ENCODE results near the gene PSMG4. TPM values are rescaled to one million over a fixed set of nuclear protein-coding genes. Genes with fewer than 3 reads are reported as not detected.

The PSMG4 gene
- total and polyA plus RNA-seq, 2 of the 8 experiments (the other 6 are each of a cell fraction or from before 2014, with no cell fraction given) = 40.6 to 113 TPM

DNA sequence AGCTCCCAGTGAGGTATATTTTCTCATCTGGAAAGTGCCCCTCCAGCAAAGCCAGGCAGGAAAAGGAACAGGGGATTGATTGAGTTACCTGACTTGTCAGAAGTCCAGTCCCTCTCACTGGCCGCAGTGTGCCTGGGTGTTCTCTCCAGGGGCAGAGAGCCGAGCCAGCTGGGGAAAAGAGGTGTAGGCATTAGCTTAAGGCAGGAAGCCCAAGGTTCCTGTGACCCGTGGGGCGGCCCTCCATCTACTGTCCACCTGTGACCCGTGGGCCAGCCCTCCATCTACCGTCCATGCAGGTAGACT is 2.7 kb downstream of the PSMG4 start:
- no peak overlapping the region for H2AFZ ChIP-seq (ENCODE audit: low read length)
- DNase-seq (ENCODE audit: low read depth in 1 of 2, low spot score in 2 of 2) (no peak), FAIRE-seq (no peak)
- no peak overlapping the region for H3K27ac ChIP-seq (ENCODE audit: low read depth, low read length)
- peaks cover 6 to 21% (median 13%) of the 10 kb centered on the region in 4 experiments; a peak in 7 of 8 replicates for H3K36me3 ChIP-seq (ENCODE audit: control insufficient read depth in 2 of 4, insufficient read depth in 4 of 4, low read length in 3 of 4)
- no peak overlapping the region for H4K8ac ChIP-seq (ENCODE audit: extremely low read depth, insufficient read depth, low read length)
- CTCF ChIA-PET (ENCODE audit: partially characterized antibody) = interaction anchor here (0.6 to 4.4 kb wide), 10 partner anchors 9 to 717 kb away, joined by 3 to 23 read pairs (median 3); no protein-coding TSS in a partner anchor
- peaks cover 3 to 9% (median 7%) of the 10 kb centered on the region in 4 experiments; a peak in 4 of 7 replicates for H3K4me1 ChIP-seq (replicated peaks in 1 of 4; ENCODE audit: control insufficient read depth in 3 of 4, insufficient read depth in 4 of 4, low read length in 3 of 4)
- H2BK120ac ChIP-seq (replicated peaks; ENCODE audit: low read depth, low read length) = no peak overlapping the region
- H3K9ac ChIP-seq (replicated peaks in 1 of 4; ENCODE audit: extremely low read depth in 1 of 4, low read depth in 3 of 4, low read length in 3 of 4) = no peak overlapping the region
- no peak overlapping the region for H2BK5ac ChIP-seq (ENCODE audit: low read depth, low read length)
- H3K9me3 ChIP-seq (ENCODE audit: insufficient read depth in 2 of 2, low read depth in 1 of 2, low read length in 1 of 2) = no peaks in the 10 kb centered on the region
- peaks cover 8 to 62% of the 10 kb centered on the region in 2 experiments; a peak in 3 of 4 replicates for H3K79me2 ChIP-seq (ENCODE audit: control insufficient read depth in 1 of 2, insufficient read depth in 2 of 2, low read length in 2 of 2)
- no peaks in the 10 kb centered on the region for H3K27me3 ChIP-seq (replicated peaks in 1 of 4; ENCODE audit: control insufficient read depth in 3 of 4, extremely low read depth in 1 of 4, insufficient read depth in 3 of 4, low read length in 3 of 4)
- peaks cover 7% of the 10 kb centered on the region; the same call in 1 of the 2 replicates for H3K23me2 ChIP-seq (ENCODE audit: low read depth, low read length)
- peaks cover 22% of the 10 kb centered on the region for H3K79me1 ChIP-seq (ENCODE audit: low read depth, low read length)
- no peak overlapping the region for H3K4ac ChIP-seq (replicated peaks; ENCODE audit: insufficient read length, low read depth, low read length)
- POLR2A ChIA-PET (ENCODE audit: partially characterized antibody) = interaction anchor here (1.4 to 2.8 kb wide), 3 partner anchors 11 to 15 kb away, joined by 4 to 14 read pairs (median 4); no protein-coding TSS in a partner anchor
- H4K5ac ChIP-seq (ENCODE audit: insufficient read length, low read depth, low read length) = no peak overlapping the region
- 59% methylated on average over 6 of the region's 6 CpGs; no CpG with 5 or more reads in 1 of the 2 experiments for WGBS, 2 experiments (ENCODE audit: extremely low coverage in 1 of 2, insufficient coverage in 1 of 2, insufficient read length in 1 of 2, insufficient replicate concordance in 2 of 2, low coverage in 1 of 2, low lambda C conversion rate in 2 of 2, missing lambda C conversion rate in 1 of 2)
- H2BK20ac ChIP-seq (ENCODE audit: low read length) = no peak overlapping the region
- H4K20me1 ChIP-seq (replicated peaks in 1 of 2; ENCODE audit: control insufficient read depth in 1 of 2, insufficient read depth in 2 of 2, low read length in 2 of 2) = peaks cover 16 to 37% of the 10 kb centered on the region in 2 experiments
- no peak overlapping the region for H2BK15ac ChIP-seq (ENCODE audit: low read length)
- H3K18ac ChIP-seq (ENCODE audit: extremely low read depth, low read length) = no peak overlapping the region
- H2BK12ac ChIP-seq (ENCODE audit: low read depth, low read length) = no peak overlapping the region
- no peak overlapping the region for H3K23ac ChIP-seq (ENCODE audit: insufficient read length)
- H3K4me3 ChIP-seq (ENCODE audit: extremely low read depth in 1 of 4, insufficient read depth in 2 of 4, low read depth in 3 of 4, low read length in 4 of 4) = no peak overlapping the region
- H3K4me2 ChIP-seq (ENCODE audit: insufficient read depth in 1 of 2, low read depth in 2 of 2, low read length in 2 of 2) = no peak overlapping the region; a peak in 1 of 4 replicates
- H3K14ac ChIP-seq (ENCODE audit: insufficient read length) = no peak overlapping the region
- no peak overlapping the region for H2AK5ac ChIP-seq (ENCODE audit: low read depth, low read length)
- H3K56ac ChIP-seq (replicated peaks; ENCODE audit: insufficient read length, low read depth, low read length) = no peak overlapping the region
- H4K91ac ChIP-seq (replicated peaks; ENCODE audit: insufficient read length, low read length) = no peak overlapping the region
- TF ChIP-seq NANOG (IDR thresholded peaks at IDR 0.05; ENCODE audit: insufficient read depth, low read depth, low read length, poor library complexity, severe bottlenecking) = no peak
- no peak for TF ChIP-seq BCL11A (IDR thresholded peaks at IDR 0.05; ENCODE audit: low read depth in 2 of 2, low read length in 2 of 2)
- no peak for TF ChIP-seq PHF8 (conservative IDR thresholded peaks at IDR 0.05; ENCODE audit: low read depth, low read length)
- no peak for TF ChIP-seq TCF12 (IDR thresholded peaks at IDR 0.05; ENCODE audit: low read depth, low read length)
- TF ChIP-seq EGR1 (IDR thresholded peaks at IDR 0.05; ENCODE audit: borderline replicate concordance, low read depth, low read length) = no peak
- no peak for TF ChIP-seq RXRA (IDR thresholded peaks at IDR 0.05; ENCODE audit: insufficient read depth, low read depth, low read length)
- no peak for TF ChIP-seq FOSL1 (IDR thresholded peaks at IDR 0.05; ENCODE audit: insufficient read depth, low read depth, low read length)
- no peak for TF ChIP-seq SRF (IDR thresholded peaks at IDR 0.05; ENCODE audit: low read depth, low read length)
- no peak for TF ChIP-seq RAD21 (IDR thresholded peaks at IDR 0.05 in 1 of 2, conservative IDR thresholded peaks at IDR 0.05 in 1 of 2; ENCODE audit: low read depth in 2 of 2, low read length in 2 of 2)
- TF ChIP-seq HDAC6 (IDR thresholded peaks at IDR 0.05; ENCODE audit: low read depth, low read length) = no peak
- no peak for TF ChIP-seq GABPA (IDR thresholded peaks at IDR 0.05; ENCODE audit: borderline replicate concordance, insufficient read depth, low read length)
- TF ChIP-seq BACH1 (IDR thresholded peaks at IDR 0.05; ENCODE audit: low read length) = no peak
- no peak for TF ChIP-seq RBBP5 (IDR thresholded peaks at IDR 0.05; ENCODE audit: borderline replicate concordance, low read depth, low read length)
- TF ChIP-seq SUZ12 (IDR thresholded peaks at IDR 0.05; ENCODE audit: low read length) = no peak

All from H1 (cell line).